Measurements from ENCODE around the gene CFAP52. TPM values are rescaled to one million over a fixed set of nuclear protein-coding genes. Genes with fewer than 3 reads are reported as not detected.
A peak's percentile ranks its signal among the peaks of the same experiment; 100 is the strongest.
"Not testable (repeated sequence)": the region's sequence is repeated elsewhere in the genome, so short reads cannot be mapped to it uniquely, and the experiment has no call there.

The CFAP52 gene
- not detected for total RNA-seq

GRCh38 chr17:9576521-9577372, at the start of gene CFAP52:
Gene CFAP52, plus strand, starts transcription at chr17:9576642. Its CDS starts 54 bp downstream, at chr17:9576696.
- ATAC-seq (peak; percentile 80), DNase-seq (ENCODE audit: low spot score) (peak; percentile 85)

GRCh38 chr17:9527788-9528187, 48.7 kb upstream of the CFAP52 start:
- no peak for ATAC-seq

GRCh38 chr17:9529033-9529700, 47.3 kb upstream of the CFAP52 start:
- DNase-seq (ENCODE audit: low spot score) (no peak), ATAC-seq (peak; percentile 56)

More at GRCh38 chr17:9527788-9528187, 48.7 kb upstream of the CFAP52 start:
- no peak for DNase-seq (ENCODE audit: low spot score)

GRCh38 chr17:9531034-9531433, 45.4 kb upstream of the CFAP52 start:
- ATAC-seq (no peak), DNase-seq (ENCODE audit: low spot score) (no peak)

GRCh38 chr17:9532715-9533114, 43.7 kb upstream of the CFAP52 start:
- no peak for ATAC-seq
- no peak for DNase-seq (ENCODE audit: low spot score)

GRCh38 chr17:9533441-9533840, 43.0 kb upstream of the CFAP52 start:
- ATAC-seq (no peak), DNase-seq (ENCODE audit: low spot score) (no peak)

GRCh38 chr17:9536061-9536460, 40.4 kb upstream of the CFAP52 start:
- no peak for ATAC-seq
- no peak for DNase-seq (ENCODE audit: low spot score)

GRCh38 chr17:9537177-9537776, 39.2 kb upstream of the CFAP52 start:
- ATAC-seq = peak; percentile 65
- DNase-seq (ENCODE audit: low spot score) = no peak

- DNase-seq (ENCODE audit: low spot score) (no peak), ATAC-seq (no peak)
Measured at GRCh38 chr17:9538626-9539025, 37.8 kb upstream of the CFAP52 start.

GRCh38 chr17:9541718-9542117, 34.7 kb upstream of the CFAP52 start:
- ATAC-seq (no peak), DNase-seq (ENCODE audit: low spot score) (no peak)

- DNase-seq (ENCODE audit: low spot score) (no peak), ATAC-seq (no peak)
Measured at GRCh38 chr17:9544221-9544620, 32.2 kb upstream of the CFAP52 start.

- no peak for DNase-seq (ENCODE audit: low spot score)
- no peak for ATAC-seq
Measured at GRCh38 chr17:9549215-9549614, 27.2 kb upstream of the CFAP52 start.

GRCh38 chr17:9553181-9553580, 23.3 kb upstream of the CFAP52 start:
- ATAC-seq (no peak), DNase-seq (ENCODE audit: low spot score) (no peak)

- no peak for DNase-seq (ENCODE audit: low spot score)
Measured at GRCh38 chr17:9553596-9553995, 22.8 kb upstream of the CFAP52 start.

GRCh38 chr17:9554715-9555114, 21.7 kb upstream of the CFAP52 start:
- peak; percentile 31 for ATAC-seq
- not testable (repeated sequence) for DNase-seq (ENCODE audit: low spot score)

More at GRCh38 chr17:9553596-9553995, 22.8 kb upstream of the CFAP52 start:
- no peak for ATAC-seq

- ATAC-seq (no peak), DNase-seq (ENCODE audit: low spot score) (no peak)
Measured at GRCh38 chr17:9557161-9557755, 19.2 kb upstream of the CFAP52 start.

- DNase-seq (ENCODE audit: low spot score) (no peak), ATAC-seq (no peak)
Measured at GRCh38 chr17:9557857-9558256, 18.6 kb upstream of the CFAP52 start.

- ATAC-seq (no peak), DNase-seq (ENCODE audit: low spot score) (no peak)
Measured at GRCh38 chr17:9564104-9564503, 12.3 kb upstream of the CFAP52 start.

- ATAC-seq (no peak), DNase-seq (ENCODE audit: low spot score) (no peak)
Measured at GRCh38 chr17:9566067-9566466, 10.4 kb upstream of the CFAP52 start.

- not testable (repeated sequence) for ATAC-seq
Measured at GRCh38 chr17:9566739-9567138, 9.7 kb upstream of the CFAP52 start.

GRCh38 chr17:9568004-9568403, 8.4 kb upstream of the CFAP52 start:
- ATAC-seq (no peak), DNase-seq (ENCODE audit: low spot score) (no peak)

More at GRCh38 chr17:9566739-9567138, 9.7 kb upstream of the CFAP52 start:
- DNase-seq (ENCODE audit: low spot score) = not testable (repeated sequence)

Data from left lobe of liver (tissue), 2 donors.